ENCODE measurements around the gene F13A1. TPM values are rescaled to one million over a fixed set of nuclear protein-coding genes. Genes with fewer than 3 reads are reported as not detected.

The F13A1 gene
- polyA plus RNA-seq, 2 of the 4 experiments (the other 2 are of a cell fraction) = not detected

- ATAC-seq = no peak
- no peaks in the 10 kb centered on the region for H3K4me1 ChIP-seq
- no peak overlapping the region for H3K4me2 ChIP-seq
- H3K9me3 ChIP-seq = no peaks in the 10 kb centered on the region
- 33% methylated on average over 6 of the region's 6 CpGs for WGBS (ENCODE audit: missing lambda C conversion rate)
- DNase-seq (ENCODE audit: low read depth in 1 of 2, low spot score in 1 of 2) = no peak
- ChIA-PET CTCF (interaction anchor here (0.6 to 0.7 kb wide), 2 partner anchors 17 to 119 kb away, joined by 3 to 4 read pairs; no protein-coding TSS in a partner anchor), POLR2A (no interaction called here)
- no peak for TF ChIP-seq HOXB5 (CRISPR knock-in tag; IDR thresholded peaks at IDR 0.05)
- H3K4me3 ChIP-seq = no peak overlapping the region
- H3K27ac ChIP-seq = no peak overlapping the region
- no peak for FAIRE-seq
Measured at GRCh38 chr6:6331946-6332601, 11.6 kb upstream of the F13A1 start.

- DNase-seq (ENCODE audit: low read depth in 1 of 2, low spot score in 1 of 2) (no peak), ATAC-seq (no peak), FAIRE-seq (no peak)
- Histone ChIP-seq H3K4me1 (no peaks in the 10 kb centered on the region), H3K4me3 (no peak overlapping the region), H3K9me3 (no peaks in the 10 kb centered on the region), H3K4me2 (no peak overlapping the region), H3K27ac (no peak overlapping the region)
- TF ChIP-seq EHMT2 (IDR thresholded peaks at IDR 0.05; ENCODE audit: low read depth) = no peak
- no peak for TF ChIP-seq NFE2L2 (conservative IDR thresholded peaks at IDR 0.05; ENCODE audit: low read length)
- ChIA-PET POLR2A (no interaction called here), CTCF (no interaction called here)
- WGBS (ENCODE audit: missing lambda C conversion rate) = 52% methylated on average over 6 of the region's 6 CpGs
Measured at GRCh38 chr6:6331393-6331792, 10.9 kb upstream of the F13A1 start.

GRCh38 chr6:6330407-6330806, 9.9 kb upstream of the F13A1 start:
- WGBS (ENCODE audit: missing lambda C conversion rate) = 12% methylated on average over 1 of the region's 1 CpG
- H3K4me2 ChIP-seq = no peak overlapping the region
- no peak overlapping the region for H3K27ac ChIP-seq
- no peak for FAIRE-seq
- POLR2A ChIA-PET = no interaction called here
- no peak for ATAC-seq
- CTCF ChIA-PET = no interaction called here
- TF ChIP-seq CEBPB (IDR thresholded peaks at IDR 0.05) (no peak), NPAS2 (CRISPR knock-in tag; IDR thresholded peaks at IDR 0.05; ENCODE audit: borderline replicate concordance) (no peak), FOXS1 (CRISPR knock-in tag; IDR thresholded peaks at IDR 0.05) (no peak), KDM1A (IDR thresholded peaks at IDR 0.05; ENCODE audit: low read depth) (no peak), CBX2 (IDR thresholded peaks at IDR 0.05; ENCODE audit: borderline replicate concordance, low read depth) (no peak)
- H3K4me3 ChIP-seq = no peak overlapping the region
- no peak for DNase-seq (ENCODE audit: low read depth in 1 of 2, low spot score in 1 of 2)
- H3K9me3 ChIP-seq = no peaks in the 10 kb centered on the region
- no peaks in the 10 kb centered on the region for H3K4me1 ChIP-seq

- H3K4me3 ChIP-seq = no peak overlapping the region
- H3K4me1 ChIP-seq = no peaks in the 10 kb centered on the region
- ATAC-seq (no peak), DNase-seq (ENCODE audit: low read depth in 1 of 2, low spot score in 1 of 2) (no peak), FAIRE-seq (no peak)
- no peak overlapping the region for H3K4me2 ChIP-seq
- ChIA-PET CTCF (interaction anchor here (0.6 kb wide), 1 partner anchor 12 kb away, joined by 3 read pairs; no protein-coding TSS in a partner anchor), POLR2A (no interaction called here)
- WGBS (ENCODE audit: missing lambda C conversion rate) = 10% methylated on average over 1 of the region's 3 CpGs
- TF ChIP-seq TFCP2L1 (CRISPR knock-in tag; IDR thresholded peaks at IDR 0.05) (no peak), ZSCAN20 (CRISPR knock-in tag; IDR thresholded peaks at IDR 0.05) (no peak), BCL3 (IDR thresholded peaks at IDR 0.05) (no peak), JUNB (IDR thresholded peaks at IDR 0.05) (no peak), HES2 (IDR thresholded peaks at IDR 0.05) (no peak), MAX (IDR thresholded peaks at IDR 0.05) (no peak), NFE2L2 (conservative IDR thresholded peaks at IDR 0.05; ENCODE audit: low read length) (no peak), ZFP36 (IDR thresholded peaks at IDR 0.05; ENCODE audit: borderline replicate concordance, partially characterized antibody) (no peak), ATOH8 (CRISPR knock-in tag; IDR thresholded peaks at IDR 0.05; ENCODE audit: low read depth) (no peak), NR3C1 (IDR thresholded peaks at IDR 0.05) (no peak), HDAC2 (IDR thresholded peaks at IDR 0.05) (no peak), ZNF302 (CRISPR knock-in tag; IDR thresholded peaks at IDR 0.05) (no peak), SMC3 (IDR thresholded peaks at IDR 0.05) (no peak), E2F6 (IDR thresholded peaks at IDR 0.05; ENCODE audit: borderline replicate concordance, low read depth) (no peak), BHLHE40 (IDR thresholded peaks at IDR 0.05; ENCODE audit: low read depth, low read length) (no peak), HEYL (CRISPR knock-in tag; IDR thresholded peaks at IDR 0.05) (no peak), HOXB13 (CRISPR knock-in tag; IDR thresholded peaks at IDR 0.05; ENCODE audit: low read depth) (no peak)
- H3K9me3 ChIP-seq = no peaks in the 10 kb centered on the region
- no peak overlapping the region for H3K27ac ChIP-seq
Measured at GRCh38 chr6:6328451-6328850, 8.0 kb upstream of the F13A1 start.
